T-helper 1 cell treated with Interleukin-12 subunit alpha and Interleukin-12 subunit beta and Interleukin-4 antibody, amounts not matched to agents 30 ng/mL and 1 ng/mL, for 36 hours (primary cell): ENCODE data around the gene SH3BP5L. TPM values are rescaled to one million over a fixed set of nuclear protein-coding genes. Genes with fewer than 3 reads are reported as not detected.

Experiments
- intact Hi-C: fragments of 100-400 bp; cut with micrococcal nuclease; formaldehyde crosslinking; loops from one replicate; pipeline ENCODE4 v1.15.1; 2024
- total RNA-seq: library from RNA; stranded (reverse); gene quantifications from 2 replicates; pipeline ENCODE4 v1.2.3, GENCODE V29; 2022

The SH3BP5L gene
- 32.2 and 34.1 TPM in 2 replicates for total RNA-seq

DNA sequence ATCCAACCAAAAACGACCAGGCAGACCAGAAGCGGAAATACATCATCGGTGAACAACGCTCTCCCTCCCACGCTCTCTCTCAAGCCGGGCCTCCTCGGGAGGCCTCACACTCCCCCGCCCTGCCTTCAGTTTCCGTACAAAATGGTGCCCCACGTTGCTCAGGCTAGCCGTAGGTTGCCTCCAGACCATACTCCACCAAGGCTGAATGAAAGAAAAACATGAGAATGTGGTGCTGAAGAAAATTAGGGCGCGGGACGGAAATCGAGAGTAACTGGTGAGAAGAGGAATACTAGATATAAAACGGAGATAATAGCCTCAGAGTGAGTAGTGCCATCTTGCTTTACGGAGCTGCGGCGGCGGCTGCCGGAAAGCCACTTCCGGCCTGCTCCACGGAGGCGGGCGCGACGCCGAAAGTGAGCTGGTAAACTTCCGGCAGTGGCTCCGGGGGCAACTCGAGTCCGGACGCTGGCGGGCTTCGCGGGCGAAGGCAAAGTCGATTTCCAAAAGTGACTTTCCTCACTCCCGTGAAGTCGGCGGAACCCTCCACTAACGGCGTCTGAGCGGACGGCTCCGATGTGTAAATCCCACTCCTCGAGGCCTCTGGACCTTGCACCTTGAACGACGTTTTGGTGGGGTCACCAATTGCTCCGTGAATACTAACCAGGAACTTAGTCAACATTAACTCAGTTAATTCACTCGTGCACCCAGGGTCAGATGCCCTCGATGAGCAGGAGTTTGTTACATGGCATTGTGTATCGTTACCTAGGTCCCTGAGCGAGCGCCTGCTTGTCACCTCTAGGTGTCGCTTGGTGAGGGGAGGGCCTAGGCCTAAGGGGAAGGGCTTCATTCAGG lies at the start of gene SH3BP5L:
SH3BP5L (minus strand) TSS at position 7 of the 852 bp plus-strand sequence. CDS start 980 bp downstream, outside the sequence.
- intact Hi-C loops = loop anchor here (1.0 to 5.0 kb wide), 10 partner anchors 12 to 1895 kb away; partner anchors contain the start of genes AHCTF1, PGBD2, ZNF669 and ZNF672

DNA sequence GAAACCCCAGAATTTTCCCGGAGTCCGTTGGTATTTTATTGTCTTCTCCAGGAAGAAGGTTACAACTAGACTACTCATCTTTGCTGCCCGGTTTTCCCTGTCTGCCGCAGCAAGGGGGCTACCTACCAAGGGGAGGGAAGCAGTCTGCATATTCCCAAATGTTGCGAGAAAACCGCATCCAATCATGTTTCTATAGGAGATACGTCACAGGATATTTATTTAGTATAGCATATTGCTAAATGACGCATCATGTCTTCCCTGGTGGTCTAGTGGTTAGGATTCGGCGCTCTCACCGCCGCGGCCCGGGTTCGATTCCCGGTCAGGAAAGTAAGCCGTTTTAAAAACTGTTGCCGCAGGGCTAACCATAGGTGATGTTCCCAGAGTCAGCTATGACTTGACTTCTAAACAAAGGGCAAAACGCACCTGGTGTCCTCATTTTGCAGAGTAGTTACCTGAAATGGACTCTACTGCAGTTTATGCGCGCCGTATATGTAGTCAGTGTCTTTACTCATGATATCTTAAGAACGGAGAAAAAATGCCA lies 48.3 kb upstream of the SH3BP5L start:
- intact Hi-C loops = loop anchor here (1.0 kb wide), 7 partner anchors 11 to 470 kb away; partner anchors contain the start of genes PGBD2, ZNF672 and ZNF692

DNA sequence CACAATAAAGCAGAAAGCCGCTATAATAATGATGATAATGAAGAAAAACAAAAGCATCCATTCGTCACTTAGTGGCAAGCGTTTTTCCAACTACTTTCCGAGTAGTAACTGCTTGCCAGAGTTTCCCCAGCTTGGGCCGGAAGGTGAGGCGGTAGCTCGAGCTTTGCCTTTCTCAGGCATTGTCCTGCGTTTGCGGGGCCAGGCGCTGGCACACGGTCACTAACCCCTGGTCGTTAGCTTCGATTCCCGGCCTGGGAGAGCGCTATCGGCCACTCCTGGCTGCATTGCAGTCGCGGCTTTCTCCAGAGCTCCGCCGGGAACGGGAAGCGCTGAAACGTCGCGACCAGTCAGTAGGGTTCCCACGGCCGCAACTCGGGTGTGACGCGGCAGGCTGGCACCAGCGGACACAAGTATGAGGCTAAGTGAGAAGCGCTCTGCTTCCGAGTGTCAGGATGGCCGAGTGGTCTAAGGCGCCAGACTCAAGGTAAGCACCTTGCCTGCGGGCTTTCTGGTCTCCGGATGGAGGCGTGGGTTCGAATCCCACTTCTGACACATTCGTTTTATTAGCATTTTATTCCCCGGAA lies 47.8 kb upstream of the SH3BP5L start:
- intact Hi-C loops = loop anchor here (1.0 kb wide), 4 partner anchors 10 to 469 kb away; partner anchors contain the start of gene ZNF692

DNA sequence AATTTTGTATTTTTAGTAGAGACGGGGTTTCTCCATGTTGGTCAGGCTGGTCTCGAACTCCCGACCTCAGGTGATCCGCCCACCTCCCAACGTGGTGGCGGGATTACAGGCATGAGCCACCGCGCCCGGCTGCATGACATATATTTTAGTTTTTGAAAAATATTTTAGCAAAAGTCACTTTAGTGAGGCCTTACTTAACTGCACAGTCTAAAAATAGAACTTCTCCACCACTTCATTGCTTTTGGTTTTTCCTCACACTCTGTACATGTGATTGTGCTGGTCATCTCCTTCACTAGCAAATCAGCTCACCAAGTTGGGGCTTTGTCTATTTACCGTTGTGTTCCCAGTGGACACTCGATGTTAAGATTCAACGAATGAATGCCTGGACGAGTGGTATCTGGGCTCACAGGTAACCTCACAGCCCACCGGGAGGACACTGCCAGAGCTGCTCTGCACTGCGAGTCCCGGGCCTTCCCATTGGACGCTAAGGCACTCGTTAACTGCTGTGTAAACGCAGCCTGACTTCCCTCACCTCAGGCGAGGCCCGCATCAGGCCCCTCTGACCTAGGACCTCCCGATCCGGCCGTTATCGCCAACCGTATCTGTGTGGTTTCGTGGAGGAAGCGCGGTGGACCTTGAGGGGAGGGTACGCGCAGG lies 47.2 kb upstream of the SH3BP5L start:
- intact Hi-C loops = loop anchor here (1.0 kb wide), 4 partner anchors 10 to 469 kb away; partner anchors contain the start of gene ZNF692

DNA sequence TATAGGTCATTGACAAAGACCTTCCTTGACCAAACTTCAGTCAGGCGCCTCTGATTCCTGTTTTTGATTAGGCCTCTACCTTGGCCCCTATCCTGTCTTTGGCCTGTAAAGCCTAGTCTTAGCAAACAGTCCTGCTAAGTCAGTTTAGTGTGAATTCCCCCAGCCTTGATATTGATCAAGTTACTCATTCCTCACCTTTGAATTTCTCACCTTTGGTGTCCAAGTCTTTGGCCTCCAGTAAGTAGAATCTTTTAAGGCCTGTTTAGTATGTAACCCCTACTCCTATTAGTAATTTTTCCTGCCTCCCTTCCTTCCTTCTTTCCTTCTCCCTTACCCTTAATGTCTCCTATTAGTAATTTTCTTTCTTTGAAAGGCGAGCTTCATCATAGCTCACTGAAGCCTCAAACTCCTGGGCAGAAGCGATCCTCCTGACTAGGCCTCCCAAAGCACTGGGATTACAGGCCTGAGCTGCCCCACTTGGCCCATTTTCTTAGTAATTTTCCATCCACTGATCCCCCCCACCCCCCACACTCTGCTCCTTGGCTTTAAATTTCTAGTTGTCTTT lies 46.2 kb upstream of the SH3BP5L start:
- intact Hi-C loops = no loop called here

DNA sequence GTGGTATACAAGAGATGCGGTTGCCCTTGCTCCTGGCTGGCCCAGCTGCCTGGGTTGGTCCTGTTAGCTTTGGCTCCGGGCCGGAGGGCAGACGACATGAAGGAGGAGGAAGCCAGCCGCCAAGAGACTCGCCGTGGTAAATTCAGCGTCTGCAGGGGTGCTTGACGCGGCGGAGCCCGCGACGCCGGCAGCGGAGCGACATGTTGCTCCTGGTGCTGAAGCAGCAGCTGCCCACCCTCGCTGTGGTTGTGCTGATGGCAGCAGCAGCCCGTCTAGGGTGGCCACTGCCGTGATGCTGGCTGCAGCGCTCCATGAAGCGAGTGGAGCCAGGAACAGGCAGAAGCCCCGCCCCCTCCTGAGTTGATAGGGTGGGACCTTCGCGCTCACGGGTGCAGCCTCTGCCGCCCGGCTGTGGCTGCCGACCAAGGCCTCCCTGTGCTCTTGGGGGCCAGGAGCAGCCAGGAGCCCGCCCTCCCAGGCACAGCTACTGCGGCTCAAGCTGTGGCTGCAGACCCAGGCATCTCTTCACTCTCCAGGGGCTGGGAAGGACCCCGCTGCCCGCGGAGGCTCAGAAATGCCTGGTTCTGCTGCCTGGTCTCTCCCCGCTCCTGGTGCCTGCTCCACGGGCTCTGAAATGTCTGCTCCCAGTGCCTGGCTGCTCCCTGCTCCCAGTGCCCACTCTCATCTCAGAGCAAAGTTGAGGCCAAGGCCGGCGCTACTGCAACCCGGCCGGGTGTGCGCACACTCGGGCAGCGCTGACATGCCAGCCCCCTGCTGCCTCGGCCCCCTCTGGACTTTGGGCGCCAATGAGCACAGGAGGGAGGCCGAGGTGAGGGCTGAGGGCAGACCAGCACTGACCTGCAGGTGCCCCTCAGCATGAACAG lies 37.5 kb upstream of the SH3BP5L start:
- intact Hi-C loops = loop anchor here (1.0 kb wide), 4 partner anchors 10 to 43 kb away; partner anchors contain the start of genes PGBD2 and ZNF672

DNA sequence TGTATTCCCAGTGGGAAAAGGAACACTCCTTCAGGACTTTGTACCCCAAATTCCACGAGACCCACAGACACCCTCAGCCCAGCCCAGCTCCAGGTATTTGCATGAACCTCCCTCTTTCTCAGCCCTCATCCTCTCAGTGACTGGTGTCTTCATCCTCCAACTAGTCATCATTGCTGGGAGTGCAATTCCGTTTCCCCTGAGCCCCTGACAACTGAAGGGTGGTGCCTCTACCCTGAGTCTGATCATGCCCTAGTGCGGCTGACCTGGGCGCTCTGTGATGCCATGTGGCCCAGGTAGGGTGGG lies 36.9 kb upstream of the SH3BP5L start:
- intact Hi-C loops = no loop called here

DNA sequence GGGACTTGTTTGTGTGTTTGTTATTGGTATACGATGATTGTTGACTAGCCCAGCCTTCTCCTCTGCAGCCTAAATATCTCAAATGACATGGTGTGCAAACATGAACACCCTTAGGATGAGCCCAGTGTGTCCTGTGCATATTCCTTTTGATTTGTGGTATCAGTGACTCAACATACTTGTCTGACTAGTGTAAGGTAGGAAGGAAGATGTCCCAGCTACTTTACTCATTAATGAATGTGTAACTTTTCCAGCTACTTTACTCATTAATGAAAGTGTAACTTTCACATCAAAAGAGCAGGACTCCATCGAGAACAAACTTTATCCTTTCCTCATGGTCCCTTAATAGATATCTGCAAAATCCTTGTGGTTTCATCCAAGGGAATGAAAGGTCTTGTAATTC lies 35.9 kb upstream of the SH3BP5L start:
- intact Hi-C loops = no loop called here

DNA sequence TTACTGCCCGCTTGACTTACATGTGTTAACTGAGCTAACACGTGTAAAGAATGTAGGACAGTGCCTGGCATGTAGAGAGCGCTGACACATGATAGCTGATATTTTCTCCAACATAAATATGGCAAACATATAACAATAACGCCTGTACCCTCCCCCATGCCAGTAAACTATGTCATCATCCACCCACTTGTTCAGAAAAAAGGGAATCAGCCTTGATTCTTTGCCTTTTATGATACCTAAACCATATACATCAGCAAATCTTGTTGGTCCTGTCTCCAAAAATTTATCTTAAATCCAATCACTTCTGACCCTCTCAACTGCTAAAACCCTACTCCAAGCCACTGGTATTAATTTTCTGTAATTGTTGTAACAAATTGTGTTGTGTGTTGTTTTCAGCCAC lies 34.3 kb upstream of the SH3BP5L start:
- intact Hi-C loops = no loop called here

DNA sequence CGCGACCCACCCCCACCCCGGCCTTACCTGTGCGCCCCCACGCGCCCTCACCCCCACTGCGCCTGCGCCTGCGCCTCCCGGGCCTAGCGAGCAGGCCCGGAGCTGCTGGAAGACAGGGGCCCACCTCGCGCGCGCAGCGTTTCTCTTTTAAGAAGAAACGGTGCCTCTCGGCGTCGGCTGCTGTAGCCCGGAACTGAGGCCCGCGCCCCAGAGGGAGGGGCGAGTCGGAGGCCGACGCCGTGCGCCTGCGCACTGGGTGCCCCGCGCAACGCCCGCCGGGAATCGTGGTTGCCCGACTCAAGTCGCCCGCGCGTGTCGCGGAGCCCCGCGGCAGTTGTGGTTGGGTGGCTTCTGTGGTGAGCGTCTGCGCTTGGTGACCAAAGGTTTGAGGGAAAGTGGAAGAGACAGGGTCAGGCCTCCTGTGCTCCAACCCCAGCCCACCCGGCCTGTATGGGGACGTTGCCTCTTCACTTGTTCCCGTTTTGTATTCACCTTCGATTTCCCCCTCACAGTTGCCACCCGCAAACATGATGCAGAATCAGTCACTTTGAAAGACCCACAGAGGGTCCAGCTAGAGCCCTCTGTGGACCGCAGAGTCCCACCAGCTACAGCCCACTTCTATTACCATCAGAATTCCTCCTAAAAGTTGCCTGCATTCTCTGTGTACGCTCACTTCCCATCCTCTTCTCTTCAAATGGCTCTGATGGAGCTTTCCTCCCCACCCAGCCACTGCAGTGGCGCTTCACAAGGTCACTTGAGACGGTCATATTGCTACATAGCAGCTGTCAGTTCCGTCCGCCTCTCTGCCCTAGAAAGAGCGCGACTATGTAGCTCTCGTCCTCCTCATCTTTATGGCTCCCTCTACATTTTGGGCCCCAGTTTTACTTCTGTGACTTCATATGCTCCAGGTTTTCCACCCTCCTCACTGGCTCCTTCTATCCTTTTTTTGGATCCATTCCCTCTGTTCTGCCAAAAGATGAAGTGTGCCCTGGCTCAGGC lies 33.5 kb upstream of the SH3BP5L start, which contains the start of gene ZNF692:
ZNF692 (minus strand) TSS at position 195 of the 999 bp plus-strand sequence. CDS start 776 bp downstream, outside the sequence.
- intact Hi-C loops = loop anchor here (1.0 kb wide), 6 partner anchors 14 to 455 kb away; partner anchors contain the start of genes PGBD2 and ZNF672

DNA sequence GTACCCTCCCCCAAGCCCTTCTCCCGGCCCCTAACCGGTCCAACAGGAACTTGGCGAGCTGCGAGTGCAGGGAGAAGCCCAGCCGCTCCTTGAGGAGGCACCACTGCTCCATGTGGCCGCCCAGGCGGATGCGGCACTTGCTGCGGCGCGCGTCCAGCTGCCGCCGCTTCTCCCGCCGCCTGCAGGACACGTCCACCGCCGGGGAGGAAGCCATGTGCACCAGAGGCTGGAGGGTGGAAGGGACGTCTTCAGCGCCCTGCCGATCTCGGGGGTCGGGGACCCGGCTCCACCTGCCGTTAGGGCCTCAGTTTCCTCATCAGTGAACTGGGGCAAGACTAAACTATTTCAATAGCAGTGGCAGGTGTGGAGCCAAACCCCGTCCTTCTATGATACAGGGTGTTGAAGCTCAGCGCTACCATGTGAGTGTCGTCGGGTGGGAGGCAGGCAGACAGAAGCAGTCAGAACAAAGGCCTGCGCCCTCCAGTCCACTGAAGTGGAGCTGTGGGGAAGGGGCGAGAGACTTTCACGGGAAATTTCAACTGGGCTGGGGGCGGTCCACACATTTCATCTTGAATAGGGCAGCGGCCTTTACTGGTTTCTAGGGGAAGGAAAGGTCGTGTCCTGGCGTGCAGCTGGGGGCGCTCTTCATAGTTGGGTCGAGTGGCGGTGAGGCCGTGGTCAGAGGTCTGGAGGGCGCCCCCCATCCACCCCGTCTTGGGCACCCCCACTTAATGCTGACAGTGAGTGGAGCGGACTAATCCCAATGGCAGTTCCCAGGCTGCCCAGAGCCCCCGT lies 32.6 kb upstream of the SH3BP5L start:
- intact Hi-C loops = loop anchor here (1.0 kb wide), 3 partner anchors 32 to 454 kb away; no protein-coding TSS in a partner anchor

DNA sequence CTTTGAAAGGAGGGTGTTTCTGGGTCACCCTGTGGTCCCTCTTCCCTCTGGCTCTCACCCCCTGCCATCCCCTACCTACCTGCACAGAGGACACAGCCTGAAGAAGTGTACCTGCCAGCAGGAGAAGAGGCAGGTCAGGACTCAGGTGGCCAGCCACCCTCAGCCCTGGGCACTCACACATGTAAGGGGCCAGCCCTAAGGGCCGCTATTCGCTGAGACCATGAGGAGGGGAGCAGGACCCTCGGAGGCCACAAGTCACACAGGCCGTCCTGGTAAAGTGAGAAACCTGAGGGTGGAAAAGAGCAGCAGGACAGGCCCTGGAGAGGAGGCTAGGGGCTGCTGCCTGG lies 32.0 kb upstream of the SH3BP5L start:
- intact Hi-C loops = loop anchor here (1.0 kb wide), 3 partner anchors 31 to 453 kb away; no protein-coding TSS in a partner anchor

DNA sequence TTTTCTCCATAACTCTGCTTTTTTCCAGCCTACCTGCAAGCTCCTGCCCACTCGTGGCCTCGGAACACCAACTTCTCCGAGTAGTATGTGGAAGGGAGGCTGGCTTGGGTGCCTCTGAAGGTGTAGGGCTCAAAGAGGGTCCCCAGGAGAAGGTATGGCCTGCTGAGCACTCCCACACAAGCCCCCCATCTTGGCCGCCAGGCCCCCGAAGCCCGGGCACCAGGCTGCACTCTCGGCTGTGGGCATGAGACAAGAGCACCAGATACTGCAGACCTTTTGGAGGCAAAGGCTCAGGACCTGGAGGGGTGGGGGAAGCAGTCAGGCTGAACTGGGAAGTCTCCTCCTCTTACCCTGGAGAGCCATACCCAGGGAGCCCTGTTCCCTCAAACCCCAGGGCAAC lies 31.5 kb upstream of the SH3BP5L start:
- intact Hi-C loops = no loop called here

DNA sequence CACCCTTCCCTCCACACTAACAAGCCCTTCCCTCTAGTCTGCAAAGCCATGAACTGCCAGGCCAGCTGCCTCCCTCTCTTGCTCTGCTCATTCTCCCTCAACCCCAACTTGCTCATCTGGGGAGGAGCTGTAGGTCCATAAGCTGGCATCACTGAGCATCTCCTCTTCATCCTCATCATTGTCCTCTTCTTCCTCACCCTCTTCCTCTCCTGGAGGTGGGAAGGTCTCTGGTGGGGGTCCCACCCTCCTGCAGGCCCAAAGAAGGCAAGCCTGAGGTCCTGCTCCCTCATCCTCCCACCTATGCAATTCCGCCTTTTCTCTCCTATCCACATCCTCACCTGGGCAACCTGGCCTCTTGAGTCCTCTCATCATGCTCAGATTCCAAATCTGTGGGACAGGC lies 30.5 kb upstream of the SH3BP5L start:
- intact Hi-C loops = no loop called here

DNA sequence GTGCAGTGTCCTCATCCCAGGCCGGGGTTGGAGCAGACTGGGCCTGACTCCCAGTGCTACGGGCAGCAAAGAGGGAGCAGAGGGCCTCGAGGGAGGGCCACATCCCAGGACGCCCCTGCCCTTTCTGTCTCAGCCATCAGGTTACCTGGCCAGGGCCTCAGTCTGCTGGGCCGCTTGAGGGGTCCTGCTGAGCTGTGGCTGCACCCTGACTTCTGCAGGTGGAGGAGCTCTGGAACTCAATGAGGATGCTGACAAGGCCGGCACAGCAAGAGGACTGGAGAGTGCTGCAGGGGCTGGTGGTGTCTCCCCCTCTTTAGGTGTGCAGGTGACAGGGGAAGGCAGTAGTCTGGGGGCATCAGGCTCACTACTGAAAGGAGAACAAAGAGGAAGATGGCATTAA lies 29.9 kb upstream of the SH3BP5L start:
- intact Hi-C loops = no loop called here

DNA sequence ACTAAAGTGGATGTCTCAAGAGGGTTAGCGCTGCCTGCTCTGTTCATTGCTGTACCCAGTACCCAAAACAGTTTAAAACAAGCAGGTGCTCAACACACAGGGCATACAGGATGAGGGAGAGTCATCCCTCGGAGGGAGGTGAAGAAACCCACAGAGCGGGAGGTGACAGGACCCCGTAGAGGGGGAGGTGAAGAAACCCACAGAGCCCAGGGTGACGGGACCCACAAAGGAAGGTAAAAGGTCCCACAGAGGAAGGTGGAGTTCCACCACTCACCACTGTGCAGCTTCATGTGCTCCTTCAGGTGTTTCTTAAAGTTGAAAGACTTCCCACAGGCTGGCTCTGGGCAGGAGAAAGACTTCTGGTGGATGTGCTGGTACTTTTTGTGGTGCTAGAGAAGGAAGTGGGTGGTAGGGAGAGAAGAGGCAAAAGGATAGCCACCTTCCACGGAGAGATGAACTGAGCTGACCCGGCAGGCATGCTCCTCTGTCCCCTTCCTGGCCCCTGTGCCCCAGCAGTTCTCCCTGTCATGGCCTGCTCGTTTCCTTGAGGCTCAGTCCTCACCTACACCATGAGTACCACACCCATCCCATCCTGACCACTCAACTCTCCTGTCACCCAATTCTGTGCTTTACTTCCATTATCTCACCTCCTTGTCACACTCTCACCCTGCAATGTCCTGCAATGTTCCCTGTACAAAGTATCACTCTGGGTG lies 28.1 kb upstream of the SH3BP5L start:
- intact Hi-C loops = no loop called here
